SK-N-SH treated with all-trans-retinoic acid at 6 μM for 48 hours (cell line): ENCODE data around the gene MPC2.

Experiments
- ATAC-seq: fragments of 200-7000 bp; cut with Tn5 transposase; 3 replicates; pipeline ENCODE4 v1.9.1; 2020; ENCODE audit warnings: mild to moderate bottlenecking, moderate library complexity
- ARNTL ChIP-seq: fragments of 450-650 bp; formaldehyde crosslinking; IDR thresholded peaks from 2 replicates; pipeline ENCODE4 v1.5.0; 2020; ENCODE audit warnings: low read depth, mild to moderate bottlenecking, moderate library complexity, borderline replicate concordance
- CREB5 ChIP-seq: fragments of 250-450 bp; sonication (Bioruptor Pico); IDR thresholded peaks from 2 replicates; pipeline ENCODE4 v1.5.1; 2020; ENCODE audit warnings: low read depth, mild to moderate bottlenecking, moderate library complexity
- CSRNP3 ChIP-seq: fragments of 250-450 bp; sonication (Bioruptor Pico); IDR thresholded peaks from 2 replicates; pipeline ENCODE4 v1.5.1; 2021; ENCODE audit warnings: mild to moderate bottlenecking, moderate library complexity
- ESRRG ChIP-seq: fragments of 250-450 bp; sonication (Bioruptor Pico); IDR thresholded peaks from 2 replicates; pipeline ENCODE4 v1.6.1; 2021; ENCODE audit warnings: mild to moderate bottlenecking
- ISL1 ChIP-seq: fragments of 250-450 bp; sonication (Bioruptor Pico); IDR thresholded peaks from 2 replicates; pipeline ENCODE4 v2.1.2; 2022; ENCODE audit warnings: mild to moderate bottlenecking, moderate library complexity
- OSR1 ChIP-seq: fragments of 250-450 bp; sonication (Bioruptor Pico); IDR thresholded peaks from 2 replicates; pipeline ENCODE4 v1.8.0; 2022; ENCODE audit warnings: moderate library complexity, mild to moderate bottlenecking, inconsistent platforms
- RARB ChIP-seq: fragments of 250-450 bp; sonication (Bioruptor Pico); IDR thresholded peaks from 2 replicates; pipeline ENCODE4 v1.8.0; 2021; ENCODE audit warnings: mild to moderate bottlenecking, moderate library complexity
- SNAI2 ChIP-seq: fragments of 250-450 bp; sonication (Bioruptor Pico); IDR thresholded peaks from 2 replicates; pipeline ENCODE4 v1.5.0; 2020; ENCODE audit warnings: mild to moderate bottlenecking, moderate library complexity
- TCF4 ChIP-seq: fragments of 250-450 bp; sonication (Bioruptor Pico); IDR thresholded peaks from 2 replicates; pipeline ENCODE4 v1.8.0; 2021; ENCODE audit warnings: mild to moderate bottlenecking, moderate library complexity, borderline replicate concordance
- ZC3H10 ChIP-seq: fragments of 250-450 bp; sonication (Bioruptor Pico); IDR thresholded peaks from 2 replicates; pipeline ENCODE4 v1.5.1; 2021; ENCODE audit warnings: mild to moderate bottlenecking, moderate library complexity
- ZFP3 ChIP-seq: fragments of 250-450 bp; sonication (Bioruptor Pico); IDR thresholded peaks from 2 replicates; pipeline ENCODE4 v1.5.0; 2020; ENCODE audit warnings: mild to moderate bottlenecking, moderate library complexity
- ZFP30 ChIP-seq: fragments of 450-650 bp; formaldehyde crosslinking; IDR thresholded peaks from 2 replicates; pipeline ENCODE4 v1.5.0; 2022; ENCODE audit warnings: mild to moderate bottlenecking, moderate library complexity
- ZNF565 ChIP-seq: fragments of 450-650 bp; formaldehyde crosslinking; conservative IDR thresholded peaks from 2 replicates; pipeline ENCODE4 v1.5.0; 2020; ENCODE audit warnings: low read depth, mild to moderate bottlenecking, moderate library complexity
- ZNF70 ChIP-seq: fragments of 450-650 bp; formaldehyde crosslinking; IDR thresholded peaks from 2 replicates; pipeline ENCODE4 v1.5.0; 2020; ENCODE audit warnings: mild to moderate bottlenecking, moderate library complexity
- ZNF8 ChIP-seq: fragments of 450-650 bp; formaldehyde crosslinking; IDR thresholded peaks from 2 replicates; pipeline ENCODE4 v1.5.0; 2020; ENCODE audit warnings: mild to moderate bottlenecking, moderate library complexity
- TF ChIP-seq, protein P1 (sequence below): fragments of 250-450 bp; sonication (Bioruptor Pico); IDR thresholded peaks from 2 replicates; pipeline ENCODE4 v1.8.0; 2021; ENCODE audit warnings: low read depth, mild to moderate bottlenecking, moderate library complexity, borderline replicate concordance
- TF ChIP-seq, protein P2 (sequence below): fragments of 250-450 bp; sonication (Bioruptor Pico); IDR thresholded peaks from 2 replicates; pipeline ENCODE4 v1.5.0; 2020; ENCODE audit warnings: mild to moderate bottlenecking, moderate library complexity
- TF ChIP-seq, protein P3 (sequence below): fragments of 250-450 bp; sonication (Bioruptor Pico); IDR thresholded peaks from 2 replicates; pipeline ENCODE4 v1.8.0; 2020; ENCODE audit warnings: mild to moderate bottlenecking, moderate library complexity, borderline replicate concordance

MPC2 gene

DNA sequence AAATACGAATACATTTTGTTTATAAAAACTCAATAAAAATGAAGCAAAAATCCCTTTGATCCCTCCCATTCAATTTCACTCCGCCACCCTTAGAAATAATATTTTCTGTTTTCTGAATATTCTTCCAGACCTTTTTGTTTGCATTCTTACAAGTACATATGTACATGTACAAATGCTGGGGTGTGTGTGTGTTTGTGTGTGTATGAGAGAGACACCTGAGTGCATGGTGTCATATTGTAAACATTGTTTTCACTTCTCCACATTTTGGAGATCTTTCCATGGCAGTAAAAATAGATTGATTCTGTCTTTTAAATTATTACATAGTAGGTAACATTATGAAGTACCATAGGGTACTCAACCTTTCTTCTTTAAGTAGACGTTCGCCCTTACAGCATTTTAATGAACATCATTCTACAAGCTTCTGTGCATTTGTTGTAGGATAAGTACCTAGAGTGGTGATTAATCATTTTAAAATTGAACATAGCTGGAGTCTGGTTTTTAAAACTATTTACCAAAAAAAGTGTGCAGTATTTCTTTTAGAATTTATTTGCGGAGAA is 1.3 kb upstream of the MPC2 start:
- no peak for TF ChIP-seq ARNTL (CRISPR knock-in tag)
- ATAC-seq, result no peak

DNA sequence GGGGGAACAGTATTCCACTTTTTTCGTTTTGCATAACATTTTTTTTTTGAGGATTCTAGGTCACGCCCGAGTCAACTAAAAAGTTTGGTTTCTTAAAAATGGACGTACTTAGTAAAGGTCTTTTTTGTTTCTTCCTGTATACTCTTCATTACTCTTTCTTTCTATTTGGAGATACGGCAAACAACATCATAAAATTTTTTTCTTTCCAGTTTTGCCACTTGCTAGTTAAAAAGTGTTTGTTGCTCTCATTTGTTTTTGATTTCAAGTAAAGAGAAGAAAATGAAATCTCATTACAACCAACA is 788 bp upstream of the MPC2 start:
- no peak for ATAC-seq
- TF ChIP-seq, protein P1, sequence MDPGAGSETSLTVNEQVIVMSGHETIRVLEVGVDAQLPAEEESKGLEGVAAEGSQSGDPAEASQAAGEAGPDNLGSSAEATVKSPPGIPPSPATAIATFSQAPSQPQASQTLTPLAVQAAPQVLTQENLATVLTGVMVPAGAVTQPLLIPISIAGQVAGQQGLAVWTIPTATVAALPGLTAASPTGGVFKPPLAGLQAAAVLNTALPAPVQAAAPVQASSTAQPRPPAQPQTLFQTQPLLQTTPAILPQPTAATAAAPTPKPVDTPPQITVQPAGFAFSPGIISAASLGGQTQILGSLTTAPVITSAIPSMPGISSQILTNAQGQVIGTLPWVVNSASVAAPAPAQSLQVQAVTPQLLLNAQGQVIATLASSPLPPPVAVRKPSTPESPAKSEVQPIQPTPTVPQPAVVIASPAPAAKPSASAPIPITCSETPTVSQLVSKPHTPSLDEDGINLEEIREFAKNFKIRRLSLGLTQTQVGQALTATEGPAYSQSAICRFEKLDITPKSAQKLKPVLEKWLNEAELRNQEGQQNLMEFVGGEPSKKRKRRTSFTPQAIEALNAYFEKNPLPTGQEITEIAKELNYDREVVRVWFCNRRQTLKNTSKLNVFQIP (CRISPR knock-in tag), result no peak
- TF ChIP-seq OSR1 (CRISPR knock-in tag) (no peak), ARNTL (CRISPR knock-in tag) (no peak), ZNF8 (CRISPR knock-in tag) (no peak), CSRNP3 (CRISPR knock-in tag) (no peak), ZNF565 (CRISPR knock-in tag) (no peak), CREB5 (no peak), ZNF70 (CRISPR knock-in tag) (no peak), TCF4 (CRISPR knock-in tag) (no peak), ESRRG (CRISPR knock-in tag) (no peak), ZFP3 (CRISPR knock-in tag) (no peak), ISL1 (no peak), RARB (no peak), SNAI2 (CRISPR knock-in tag) (no peak), ZFP30 (CRISPR knock-in tag) (no peak), ZC3H10 (CRISPR knock-in tag) (no peak)
- TF ChIP-seq, protein P2, sequence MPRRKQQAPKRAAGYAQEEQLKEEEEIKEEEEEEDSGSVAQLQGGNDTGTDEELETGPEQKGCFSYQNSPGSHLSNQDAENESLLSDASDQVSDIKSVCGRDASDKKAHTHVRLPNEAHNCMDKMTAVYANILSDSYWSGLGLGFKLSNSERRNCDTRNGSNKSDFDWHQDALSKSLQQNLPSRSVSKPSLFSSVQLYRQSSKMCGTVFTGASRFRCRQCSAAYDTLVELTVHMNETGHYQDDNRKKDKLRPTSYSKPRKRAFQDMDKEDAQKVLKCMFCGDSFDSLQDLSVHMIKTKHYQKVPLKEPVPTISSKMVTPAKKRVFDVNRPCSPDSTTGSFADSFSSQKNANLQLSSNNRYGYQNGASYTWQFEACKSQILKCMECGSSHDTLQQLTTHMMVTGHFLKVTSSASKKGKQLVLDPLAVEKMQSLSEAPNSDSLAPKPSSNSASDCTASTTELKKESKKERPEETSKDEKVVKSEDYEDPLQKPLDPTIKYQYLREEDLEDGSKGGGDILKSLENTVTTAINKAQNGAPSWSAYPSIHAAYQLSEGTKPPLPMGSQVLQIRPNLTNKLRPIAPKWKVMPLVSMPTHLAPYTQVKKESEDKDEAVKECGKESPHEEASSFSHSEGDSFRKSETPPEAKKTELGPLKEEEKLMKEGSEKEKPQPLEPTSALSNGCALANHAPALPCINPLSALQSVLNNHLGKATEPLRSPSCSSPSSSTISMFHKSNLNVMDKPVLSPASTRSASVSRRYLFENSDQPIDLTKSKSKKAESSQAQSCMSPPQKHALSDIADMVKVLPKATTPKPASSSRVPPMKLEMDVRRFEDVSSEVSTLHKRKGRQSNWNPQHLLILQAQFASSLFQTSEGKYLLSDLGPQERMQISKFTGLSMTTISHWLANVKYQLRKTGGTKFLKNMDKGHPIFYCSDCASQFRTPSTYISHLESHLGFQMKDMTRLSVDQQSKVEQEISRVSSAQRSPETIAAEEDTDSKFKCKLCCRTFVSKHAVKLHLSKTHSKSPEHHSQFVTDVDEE (CRISPR knock-in tag), result no peak
- TF ChIP-seq, protein P3, sequence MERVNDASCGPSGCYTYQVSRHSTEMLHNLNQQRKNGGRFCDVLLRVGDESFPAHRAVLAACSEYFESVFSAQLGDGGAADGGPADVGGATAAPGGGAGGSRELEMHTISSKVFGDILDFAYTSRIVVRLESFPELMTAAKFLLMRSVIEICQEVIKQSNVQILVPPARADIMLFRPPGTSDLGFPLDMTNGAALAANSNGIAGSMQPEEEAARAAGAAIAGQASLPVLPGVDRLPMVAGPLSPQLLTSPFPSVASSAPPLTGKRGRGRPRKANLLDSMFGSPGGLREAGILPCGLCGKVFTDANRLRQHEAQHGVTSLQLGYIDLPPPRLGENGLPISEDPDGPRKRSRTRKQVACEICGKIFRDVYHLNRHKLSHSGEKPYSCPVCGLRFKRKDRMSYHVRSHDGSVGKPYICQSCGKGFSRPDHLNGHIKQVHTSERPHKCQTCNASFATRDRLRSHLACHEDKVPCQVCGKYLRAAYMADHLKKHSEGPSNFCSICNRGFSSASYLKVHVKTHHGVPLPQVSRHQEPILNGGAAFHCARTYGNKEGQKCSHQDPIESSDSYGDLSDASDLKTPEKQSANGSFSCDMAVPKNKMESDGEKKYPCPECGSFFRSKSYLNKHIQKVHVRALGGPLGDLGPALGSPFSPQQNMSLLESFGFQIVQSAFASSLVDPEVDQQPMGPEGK (CRISPR knock-in tag), result no peak

DNA sequence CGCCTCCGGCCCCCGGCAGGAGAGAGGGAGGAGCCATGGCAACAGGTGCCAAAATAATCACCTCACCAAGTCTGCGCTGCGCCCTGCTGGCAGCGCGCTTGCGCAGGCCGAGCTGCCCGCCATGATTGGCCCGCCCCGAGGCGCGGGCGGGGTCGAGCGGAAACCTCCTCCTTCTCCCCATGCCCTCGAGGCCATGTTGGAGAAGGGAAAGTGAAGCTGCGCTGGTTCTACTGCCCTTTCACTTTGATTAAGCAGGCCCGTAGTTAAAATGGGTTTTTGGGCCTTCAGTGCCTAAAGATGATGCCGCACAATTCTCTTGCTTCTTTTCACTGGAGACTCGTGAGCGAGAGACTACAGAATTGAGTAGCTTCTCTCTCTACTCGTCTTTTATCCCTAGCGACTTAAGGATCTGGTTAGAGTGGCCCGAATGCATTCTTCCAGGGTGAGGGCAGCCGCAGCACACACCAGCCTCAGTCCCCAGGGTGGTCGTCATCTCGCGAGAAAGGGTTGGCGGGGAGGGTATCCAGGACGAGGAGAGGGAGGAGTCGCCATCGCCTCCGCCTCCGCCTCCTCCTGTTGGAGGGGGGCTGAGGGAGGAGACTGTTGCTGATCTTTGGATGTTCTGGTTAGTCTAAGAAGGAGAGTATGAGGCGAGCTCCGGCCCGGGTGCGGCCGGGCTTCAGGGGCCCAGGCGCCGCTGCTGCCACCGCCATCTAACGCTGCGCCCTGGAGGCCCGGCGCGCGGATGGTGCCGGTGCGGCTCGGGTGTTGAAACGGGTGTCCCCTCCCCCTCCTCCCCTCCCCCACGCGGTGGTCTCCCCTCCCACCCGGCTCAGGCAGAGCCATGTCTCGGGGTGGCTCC is 573 bp downstream of the MPC2 start, which contains the start of gene DCAF6:
Gene DCAF6, plus strand, starts transcription at position 616 of the 862 bp plus-strand sequence. Its CDS starts 229 bp downstream, at position 845.
- ATAC-seq, result peak; percentile 84
- TF ChIP-seq ZNF565 (CRISPR knock-in tag) (no peak), ZNF70 (CRISPR knock-in tag) (no peak), CREB5 (no peak)
- TF ChIP-seq, protein P1 (CRISPR knock-in tag), result no peak
- TF ChIP-seq, protein P3 (CRISPR knock-in tag), result no peak
- TF ChIP-seq, protein P2 (CRISPR knock-in tag), result no peak
